Measurements from ENCODE around the gene SLC6A13.
"Not testable (repeated sequence)": the region's sequence is repeated elsewhere in the genome, so short reads cannot be mapped to it uniquely, and the experiment has no call there.

SLC6A13 gene

GRCh38 chr12:264269-264668 is 1.6 kb upstream of the SLC6A13 start:
- DNase-seq (ENCODE audit: low read depth): no peak

GRCh38 chr12:263574-263973 is 938 bp upstream of the SLC6A13 start:
- no peak for DNase-seq (ENCODE audit: low read depth)

GRCh38 chr12:262113-262512 is 523 bp downstream of the SLC6A13 start:
- no peak for DNase-seq (ENCODE audit: low read depth)

GRCh38 chr12:257521-258321 is 4.9 kb downstream of the SLC6A13 start:
- DNase-seq (ENCODE audit: low read depth): no peak

GRCh38 chr12:256958-257357 is 5.7 kb downstream of the SLC6A13 start:
- DNase-seq (ENCODE audit: low read depth): no peak

GRCh38 chr12:256225-256624 is 6.4 kb downstream of the SLC6A13 start:
- DNase-seq (ENCODE audit: low read depth): no peak

GRCh38 chr12:254912-255311 is 7.7 kb downstream of the SLC6A13 start:
- DNase-seq (ENCODE audit: low read depth): no peak

- no peak for DNase-seq (ENCODE audit: low read depth)
Observed at GRCh38 chr12:254039-254438, 8.6 kb downstream of the SLC6A13 start.

GRCh38 chr12:253116-253831 is 9.4 kb downstream of the SLC6A13 start:
- DNase-seq (ENCODE audit: low read depth): no peak

- no peak for DNase-seq (ENCODE audit: low read depth)
Observed at GRCh38 chr12:252636-253035, 10.0 kb downstream of the SLC6A13 start.

- DNase-seq (ENCODE audit: low read depth): no peak
Observed at GRCh38 chr12:247271-247670, 15.4 kb downstream of the SLC6A13 start.

GRCh38 chr12:243381-243780 is 19.3 kb downstream of the SLC6A13 start:
- DNase-seq (ENCODE audit: low read depth): no peak

- no peak for DNase-seq (ENCODE audit: low read depth)
Observed at GRCh38 chr12:242496-242895, 20.1 kb downstream of the SLC6A13 start.

- no peak for DNase-seq (ENCODE audit: low read depth)
Observed at GRCh38 chr12:241266-241665, 21.4 kb downstream of the SLC6A13 start.

GRCh38 chr12:240566-240965 is 22.1 kb downstream of the SLC6A13 start:
- DNase-seq (ENCODE audit: low read depth): no peak

GRCh38 chr12:238736-239398 is 23.8 kb downstream of the SLC6A13 start:
- no peak for DNase-seq (ENCODE audit: low read depth)

- no peak for DNase-seq (ENCODE audit: low read depth)
Observed at GRCh38 chr12:238116-238515, 24.5 kb downstream of the SLC6A13 start.

- DNase-seq (ENCODE audit: low read depth): no peak
Observed at GRCh38 chr12:237026-237815, 25.4 kb downstream of the SLC6A13 start.

GRCh38 chr12:236445-236844 is 26.2 kb downstream of the SLC6A13 start:
- no peak for DNase-seq (ENCODE audit: low read depth)

- DNase-seq (ENCODE audit: low read depth): not testable (repeated sequence)
Observed at GRCh38 chr12:235967-236366, 26.7 kb downstream of the SLC6A13 start.

- DNase-seq (ENCODE audit: low read depth): no peak
Observed at GRCh38 chr12:234891-235415, 27.7 kb downstream of the SLC6A13 start.

GRCh38 chr12:234019-234418 is 28.6 kb downstream of the SLC6A13 start:
- DNase-seq (ENCODE audit: low read depth): no peak
